NCI-H345 (cell line): Measurements from ENCODE around the gene PMAIP1.

Experiments used
- DNase-seq: peaks from one replicate; lab custom pipeline; 2025; lab: John Stamatoyannopoulos, UW

The PMAIP1 gene

GRCh38 chr18:59912007-59912550, 12.3 kb downstream of the PMAIP1 start:
- no peak for DNase-seq

GRCh38 chr18:59915606-59916005, 15.8 kb downstream of the PMAIP1 start:
- DNase-seq = no peak

GRCh38 chr18:59916746-59917145, 16.9 kb downstream of the PMAIP1 start:
- DNase-seq = no peak

DNA sequence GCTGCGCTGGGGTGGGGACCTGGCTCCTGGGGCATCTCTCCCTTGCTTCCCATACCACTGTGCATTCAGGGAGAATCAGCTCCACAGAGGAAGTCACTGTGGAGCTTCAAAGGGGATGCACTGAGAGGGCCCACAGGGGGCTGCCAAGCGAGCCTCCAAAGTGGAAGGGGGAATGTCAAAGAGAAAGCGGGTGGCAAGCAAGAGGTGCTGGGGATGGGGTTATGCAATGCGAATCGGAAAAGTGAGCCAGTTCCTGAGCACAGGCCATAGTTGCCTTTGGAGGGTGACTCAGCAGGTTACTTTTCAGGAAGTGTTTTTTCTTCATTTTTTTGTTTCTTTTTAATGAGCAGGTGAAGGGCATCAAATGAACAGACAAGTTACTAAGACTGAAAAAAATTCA, 17.6 kb downstream of the PMAIP1 start:
- no peak for DNase-seq

DNA sequence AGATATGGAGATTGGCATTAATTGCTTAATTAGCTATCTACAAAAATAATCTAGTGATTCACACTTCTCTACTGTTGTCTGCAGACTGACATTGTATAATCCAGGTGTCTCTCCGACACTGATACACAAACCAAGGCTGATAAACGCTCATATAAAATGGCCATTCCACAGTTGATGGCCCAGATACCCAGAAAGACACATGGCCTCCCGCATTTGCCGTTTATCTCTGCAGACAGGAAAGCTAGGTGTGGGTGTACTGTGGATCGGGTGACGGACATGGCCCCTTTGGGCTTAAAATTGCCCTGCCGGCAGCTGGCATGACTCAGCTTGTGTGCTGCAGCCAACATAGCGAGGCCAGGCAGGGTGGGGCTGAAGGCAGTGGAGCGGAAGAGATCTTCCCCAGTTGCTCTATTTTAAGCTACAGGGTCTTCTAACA, 18.5 kb downstream of the PMAIP1 start:
- peak; percentile 63 for DNase-seq

DNA sequence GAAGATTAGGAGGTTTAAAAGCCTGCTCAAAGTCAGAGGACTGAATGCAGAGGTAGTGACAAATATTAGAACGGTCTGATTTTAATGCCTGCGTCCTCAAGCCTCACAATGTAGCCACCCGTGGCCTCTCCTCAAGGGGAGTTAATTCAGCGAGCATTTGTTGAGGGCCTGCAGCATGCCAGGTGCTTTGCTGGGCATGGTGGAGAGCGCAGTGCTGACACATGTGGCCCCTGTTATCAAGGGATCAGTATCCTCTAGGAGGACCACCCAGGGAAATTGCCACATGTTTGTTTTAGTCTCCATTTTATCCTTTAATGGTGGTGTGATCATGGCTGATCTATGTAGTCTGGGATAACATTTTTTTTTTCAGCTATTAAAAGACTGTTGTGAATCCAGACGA, 19.2 kb downstream of the PMAIP1 start:
- DNase-seq = no peak

- no peak for DNase-seq
These were observed 21.6 kb downstream of the PMAIP1 start for GRCh38 chr18:59921384-59921891.

DNA sequence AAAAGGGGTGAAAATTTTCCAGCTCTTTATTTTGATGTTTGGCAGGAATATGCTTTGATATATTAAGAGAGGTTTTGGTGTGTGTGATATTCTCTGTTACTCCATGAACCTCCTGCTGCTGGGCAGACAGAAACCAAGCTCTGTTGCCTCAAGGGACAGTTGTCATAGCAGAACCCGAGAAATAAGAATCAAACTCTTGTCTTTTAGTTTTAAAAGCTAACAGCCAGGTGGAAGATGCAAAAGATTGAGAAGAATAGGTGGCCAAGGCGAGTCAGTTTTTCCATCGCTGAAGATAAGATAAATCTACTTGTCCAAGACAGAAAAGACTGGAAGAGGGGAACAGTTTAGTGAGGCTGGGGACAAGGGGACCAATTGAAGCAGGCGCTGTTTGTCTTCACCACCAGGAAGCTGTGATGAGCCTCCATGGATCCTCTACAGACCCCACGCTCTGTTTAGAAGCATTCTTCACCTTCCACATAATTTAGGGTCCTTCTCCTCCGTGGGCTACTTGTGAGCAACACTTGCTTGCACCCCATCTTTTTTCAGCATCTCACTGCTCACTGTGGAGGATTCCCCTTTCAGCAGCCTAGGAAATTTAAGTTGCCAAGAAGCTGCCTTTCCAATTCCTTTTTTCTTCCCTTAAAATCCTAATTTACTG, 23.9 kb downstream of the PMAIP1 start:
- DNase-seq = no peak

- DNase-seq = no peak
These were observed 26.3 kb downstream of the PMAIP1 start for GRCh38 chr18:59926131-59926530.

DNA sequence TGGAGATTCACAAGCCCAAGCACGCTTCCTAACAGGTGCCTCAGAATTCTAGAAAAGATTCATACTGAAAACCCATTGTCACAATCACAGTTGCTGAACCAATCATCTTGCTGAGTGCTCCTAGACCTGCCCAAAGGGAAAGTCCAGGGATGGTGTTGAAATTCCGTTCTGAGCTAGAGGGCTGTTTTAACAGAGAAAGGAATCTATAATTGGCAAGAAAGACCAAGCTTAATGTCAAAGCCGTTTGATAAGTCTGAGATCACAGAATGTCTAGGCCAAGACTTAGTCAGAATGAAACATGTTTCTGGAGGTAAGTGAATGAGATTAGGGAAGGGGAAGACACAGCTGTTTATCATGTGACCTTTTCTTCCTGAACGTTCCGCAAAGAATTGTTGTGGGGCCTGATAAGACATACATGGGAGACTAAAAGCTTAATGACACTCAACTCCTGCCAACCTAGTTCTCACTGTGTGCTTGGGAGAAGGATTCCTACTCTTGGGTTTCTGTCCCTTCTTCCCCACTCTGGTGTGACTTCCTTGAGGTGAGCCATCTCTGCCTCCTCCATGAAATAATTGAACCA, 27.5 kb downstream of the PMAIP1 start:
- DNase-seq = no peak

GRCh38 chr18:59928201-59928600, 28.4 kb downstream of the PMAIP1 start:
- DNase-seq = no peak

- DNase-seq = no peak
These were observed 30.0 kb downstream of the PMAIP1 start for GRCh38 chr18:59929621-59930295.

DNA sequence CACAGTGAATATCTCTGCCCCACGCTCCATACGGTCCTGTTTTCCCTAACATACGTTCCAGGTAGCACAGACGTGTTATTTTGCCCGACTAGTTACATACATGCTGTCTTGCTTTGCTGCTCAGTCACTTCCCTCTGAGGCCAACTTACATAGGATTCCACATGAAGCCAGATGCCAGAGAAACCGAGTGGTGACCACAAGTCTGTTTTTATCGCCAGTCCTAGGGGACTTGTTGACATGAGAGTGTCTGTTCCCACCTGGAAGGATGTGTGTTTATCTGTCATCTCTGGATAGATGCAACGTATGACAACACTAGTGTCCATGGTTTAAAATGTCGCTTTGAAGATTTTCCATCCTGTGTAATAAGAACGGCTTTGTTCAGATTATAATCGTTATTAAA, 32.6 kb downstream of the PMAIP1 start:
- no peak for DNase-seq

- no peak for DNase-seq
These were observed 38.9 kb downstream of the PMAIP1 start for GRCh38 chr18:59938676-59939075.

- DNase-seq = no peak
These were observed 39.3 kb downstream of the PMAIP1 start for GRCh38 chr18:59939127-59939526.

- DNase-seq = no peak
These were observed 40.3 kb downstream of the PMAIP1 start for GRCh38 chr18:59940068-59940467.

DNA sequence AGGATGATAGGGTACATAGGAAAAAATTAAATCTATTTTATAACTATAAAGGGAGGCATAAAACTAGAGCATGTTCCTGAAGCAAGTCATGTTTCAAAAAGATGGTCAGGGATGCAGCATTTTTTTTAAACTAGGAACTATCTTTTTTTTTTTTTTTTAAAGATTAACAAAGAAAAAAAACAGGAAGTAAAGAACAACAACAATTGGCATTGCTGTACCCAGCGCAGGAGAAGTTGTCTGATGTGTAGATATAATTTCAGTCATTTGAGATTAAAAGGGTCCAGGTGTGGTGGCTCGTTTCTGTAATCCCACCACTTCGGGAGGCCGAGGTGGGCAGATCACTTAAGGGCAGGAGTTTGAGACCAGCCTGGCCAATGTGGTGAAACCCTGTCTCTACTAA, 41.5 kb downstream of the PMAIP1 start:
- no peak for DNase-seq

GRCh38 chr18:59942601-59943000, 42.8 kb downstream of the PMAIP1 start:
- DNase-seq = no peak

DNA sequence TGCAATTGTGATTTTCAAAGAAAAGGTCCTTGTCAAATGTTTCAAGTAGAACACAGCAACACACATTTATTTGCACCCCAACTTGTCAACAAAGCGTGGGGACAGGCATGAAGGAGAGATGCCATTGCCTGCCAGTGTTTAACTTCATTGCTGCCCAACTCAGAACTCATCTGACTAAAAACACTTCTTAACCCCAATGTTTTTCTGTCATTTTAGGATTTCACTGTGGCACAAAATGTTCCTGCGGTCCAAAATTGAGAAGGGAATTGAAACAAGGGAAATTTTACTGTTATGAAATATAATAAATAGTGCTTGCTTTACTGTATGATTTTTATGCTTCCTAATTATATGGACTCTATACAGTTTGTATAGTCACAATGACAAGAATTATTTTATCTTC, 45.7 kb downstream of the PMAIP1 start:
- no peak for DNase-seq

DNA sequence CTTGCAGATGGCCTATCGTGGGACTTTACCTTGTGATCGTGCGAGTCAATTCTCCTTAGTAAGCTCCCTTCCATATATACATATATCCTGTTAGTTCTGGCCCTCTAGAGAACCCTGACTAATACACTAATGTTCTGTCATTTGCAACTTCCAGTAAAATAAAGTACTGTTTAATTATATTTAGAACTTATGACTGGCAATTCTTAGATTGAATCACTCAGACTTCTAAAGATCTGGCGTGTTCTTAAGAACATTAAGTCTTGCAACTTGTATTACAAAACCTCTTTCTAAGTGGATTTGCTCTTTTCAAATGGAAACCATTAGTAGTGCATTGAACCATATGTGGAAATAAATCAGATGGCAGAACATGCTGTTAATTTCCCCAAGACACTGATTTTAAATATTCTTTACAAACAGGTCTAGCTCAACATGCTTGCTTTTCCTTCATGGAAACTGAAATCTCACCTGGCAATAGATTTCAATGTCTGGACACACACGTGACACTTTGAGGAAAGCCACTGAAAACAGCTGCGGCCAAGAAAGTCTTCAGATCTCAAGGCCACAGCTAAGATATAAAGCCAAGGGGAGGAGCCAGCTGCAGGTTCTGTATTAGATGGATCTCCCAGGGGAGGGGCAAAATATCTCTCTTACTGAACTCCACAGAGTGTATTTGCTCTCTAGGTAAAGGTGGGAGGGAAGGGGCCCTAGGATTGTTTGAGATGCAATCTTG, 50.6 kb downstream of the PMAIP1 start:
- no peak for DNase-seq

- DNase-seq = no peak
These were observed 51.8 kb downstream of the PMAIP1 start for GRCh38 chr18:59951591-59951990.

DNA sequence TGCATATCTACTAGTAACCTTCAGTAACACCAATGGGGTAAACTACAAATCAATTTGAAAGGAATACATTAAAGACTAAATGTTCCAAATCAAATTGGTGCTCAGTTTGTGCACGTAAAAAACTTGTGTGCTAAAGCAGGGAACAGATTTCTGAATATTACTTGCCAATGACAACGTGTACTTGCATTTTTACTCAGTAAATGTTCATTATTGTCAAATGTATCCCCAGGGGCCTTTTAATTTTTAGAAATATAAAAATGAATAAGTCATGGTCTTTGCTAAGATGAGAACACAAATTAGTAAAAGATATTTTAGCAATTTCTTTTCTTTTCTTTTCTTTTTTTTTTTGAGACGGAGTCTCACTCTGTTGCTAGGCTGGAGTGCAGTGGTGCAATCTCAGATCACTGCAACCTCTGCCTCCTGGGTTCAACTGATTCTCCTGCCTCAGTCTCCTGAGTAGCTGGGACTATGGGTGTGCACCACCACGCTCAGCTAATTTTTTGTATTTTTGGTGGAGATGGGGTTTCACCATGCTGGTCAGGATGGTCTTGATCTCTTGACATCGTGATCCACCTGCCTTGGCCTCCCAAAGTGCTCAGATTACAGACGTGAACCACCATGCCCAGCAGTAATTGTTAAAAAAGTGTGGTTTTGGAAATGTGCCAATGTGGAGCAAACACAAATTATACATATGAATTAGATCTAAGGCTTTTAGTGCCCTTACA, 52.6 kb downstream of the PMAIP1 start:
- no peak for DNase-seq
